ENCODE measurements around the gene KDM4C. TPM values are rescaled to one million over a fixed set of nuclear protein-coding genes. Genes with fewer than 3 reads are reported as not detected.

The KDM4C gene
- total and polyA plus RNA-seq, 8 donors = 6.7 to 129 (median 79.9) TPM

GRCh38 chr9:7206221-7206758, 448.5 kb downstream of the KDM4C start:
- Histone ChIP-seq H3K9me3 (no peaks in the 10 kb centered on the region), H3K36me3 (no peaks in the 10 kb centered on the region), H3K4me3 (no peak overlapping the region), H3K27me3 (no peaks in the 10 kb centered on the region), H3K4me1 (no peaks in the 10 kb centered on the region), H3K27ac (no peak overlapping the region)
- intact Hi-C loops (cut with DNase I; ENCODE audit: low total_unique reads) = no loop called here
- 83 to 86% (median 85%) methylated on average over 6 of the region's 6 CpGs for WGBS, 5 donors
- DNase-seq = no peak
- TF ChIP-seq POLR2AphosphoS5 (IDR thresholded peaks at IDR 0.05) (no peak), POLR2A (IDR thresholded peaks at IDR 0.05) (no peak), EP300 (IDR thresholded peaks at IDR 0.05) (no peak)

GRCh38 chr9:7209016-7209715, 451.4 kb downstream of the KDM4C start:
- 77 to 88% (median 85%) methylated on average over 15 of the region's 15 CpGs for WGBS, 5 donors
- no peak overlapping the region for H3K27ac ChIP-seq
- H3K4me1 ChIP-seq = no peaks in the 10 kb centered on the region
- DNase-seq = no peak
- H3K9me3 ChIP-seq = no peaks in the 10 kb centered on the region
- TF ChIP-seq POLR2A (IDR thresholded peaks at IDR 0.05) = no peak
- no peak for TF ChIP-seq EP300 (IDR thresholded peaks at IDR 0.05)
- TF ChIP-seq POLR2AphosphoS5 (IDR thresholded peaks at IDR 0.05) = no peak
- no peak for TF ChIP-seq CTCF (IDR thresholded peaks at IDR 0.05)
- H3K4me3 ChIP-seq = no peak overlapping the region
- intact Hi-C loops (cut with DNase I; ENCODE audit: low total_unique reads) = no loop called here
- no peaks in the 10 kb centered on the region for H3K36me3 ChIP-seq
- H3K27me3 ChIP-seq = no peaks in the 10 kb centered on the region

GRCh38 chr9:7209990-7210389, 452.2 kb downstream of the KDM4C start:
- intact Hi-C loops (cut with DNase I; ENCODE audit: low total_unique reads) = no loop called here
- 67 to 83% (median 78%) methylated on average over 3 of the region's 3 CpGs for WGBS, 5 donors
- H3K9me3 ChIP-seq = no peaks in the 10 kb centered on the region

GRCh38 chr9:7210854-7211637, 453.3 kb downstream of the KDM4C start:
- Histone ChIP-seq H3K9me3 (no peaks in the 10 kb centered on the region), H3K27me3 (no peaks in the 10 kb centered on the region), H3K27ac (no peak overlapping the region), H3K4me3 (no peak overlapping the region), H3K36me3 (no peaks in the 10 kb centered on the region), H3K4me1 (no peaks in the 10 kb centered on the region)
- DNase-seq = no peak
- TF ChIP-seq CTCF (IDR thresholded peaks at IDR 0.05) (no peak), POLR2AphosphoS5 (IDR thresholded peaks at IDR 0.05) (no peak), POLR2A (IDR thresholded peaks at IDR 0.05) (no peak), EP300 (IDR thresholded peaks at IDR 0.05) (no peak)
- 78 to 87% (median 84%) methylated on average over 8 of the region's 8 CpGs for WGBS, 5 donors
- intact Hi-C loops (cut with DNase I; ENCODE audit: low total_unique reads) = no loop called here

More at GRCh38 chr9:7209990-7210389, 452.2 kb downstream of the KDM4C start:
- no peak overlapping the region for H3K27ac ChIP-seq
- H3K4me1 ChIP-seq = no peaks in the 10 kb centered on the region
- no peak for DNase-seq
- no peak overlapping the region for H3K4me3 ChIP-seq
- H3K36me3 ChIP-seq = no peaks in the 10 kb centered on the region
- no peak for TF ChIP-seq POLR2A (IDR thresholded peaks at IDR 0.05)
- TF ChIP-seq EP300 (IDR thresholded peaks at IDR 0.05) = no peak
- no peak for TF ChIP-seq CTCF (IDR thresholded peaks at IDR 0.05)
- no peak for TF ChIP-seq POLR2AphosphoS5 (IDR thresholded peaks at IDR 0.05)
- no peaks in the 10 kb centered on the region for H3K27me3 ChIP-seq
